ENCODE data around the gene TAOK1.

GRCh38 chr17:29347831-29348629 is 42.1 kb upstream of the TAOK1 start:
- TF ChIP-seq CTCF (IDR thresholded peaks at IDR 0.05) (no peak), POLR2A (IDR thresholded peaks at IDR 0.05) (no peak)

All from uterus (tissue), 2 donors.